Amygdala (tissue), 56 donors: ENCODE results near the gene HSF4.

Source experiments
- DNase-seq, 56 donors: peaks; one replicate each; lab custom pipeline; 2025; lab: John Stamatoyannopoulos, UW

Gene HSF4

GRCh38 chr16:67213197-67214019 lies 48.9 kb downstream of the HSF4 start:
- no peak for DNase-seq

- no peak for DNase-seq
These were observed 51.2 kb downstream of the HSF4 start for GRCh38 chr16:67215706-67216105.

- peak in 8 of 56 donors; percentile 3 to 46 (median 16) for DNase-seq
These were observed 52.3 kb downstream of the HSF4 start for GRCh38 chr16:67216612-67217490.
